Psoas muscle (tissue), 8 donors: Measurements from ENCODE around the gene OCIAD1. TPM values are rescaled to one million over a fixed set of nuclear protein-coding genes. Genes with fewer than 3 reads are reported as not detected.
"Not testable (repeated sequence)": the region's sequence is repeated elsewhere in the genome, so short reads cannot be mapped to it uniquely, and the experiment has no call there.

Source experiments
- ATAC-seq, 4 donors: fragments of 200-7000 bp; cut with Tn5 transposase; one replicate each; pipeline ENCODE4 v1.9.1; 2020; ENCODE audit warnings: moderate library complexity in 3 of 4, mild to moderate bottlenecking in 2 of 4
- DNase-seq, 2 donors: peaks; one replicate each; pipeline ENCODE4 v3.0.0-alpha.2; 2020
- H3K27ac ChIP-seq: fragments of 200-600 bp; one replicate; pipeline ENCODE4 v1.8.0; 2022
- H3K27me3 ChIP-seq, 3 donors: fragments of 200-600 bp in 1 of 3; one replicate each; pipeline versions ENCODE4 v1.6.1 to v1.8.0; 2013 to 2022; ENCODE audit warnings: low read length in 2 of 3, mild to moderate bottlenecking in 2 of 3, moderate library complexity in 1 of 3; ENCODE audit not compliant: insufficient read depth in 3 of 3
- H3K36me3 ChIP-seq, 2 donors: fragments of 200-600 bp in 1 of 2; one replicate each; pipeline versions ENCODE4 v1.6.1 to v1.8.0; 2013 to 2022; ENCODE audit warnings: low read depth in 1 of 2, mild to moderate bottlenecking in 1 of 2, moderate library complexity in 1 of 2; ENCODE audit not compliant: insufficient read depth in 1 of 2
- H3K4me1 ChIP-seq: fragments of 200-600 bp; one replicate; pipeline ENCODE4 v1.8.0; 2022
- H3K4me3 ChIP-seq: fragments of 200-600 bp; one replicate; pipeline ENCODE4 v1.8.0; 2022; ENCODE audit warnings: mild to moderate bottlenecking
- H3K9me3 ChIP-seq: fragments of 200-600 bp; one replicate; pipeline ENCODE4 v1.8.0; 2022
- CTCF ChIP-seq: fragments of 200-600 bp; IDR thresholded peaks from one replicate; pipeline ENCODE4 v1.8.0; 2022; ENCODE audit warnings: antibody characterized with exemption
- WGBS, 3 donors: extraction: QIAGEN DNeasy Blood & Tissue Kit; methylation state at CpG; one replicate each; pipeline versions ENCODE4 v1.1.6 to v1.1.7; 2013; 5-methylcytosine and 5-hydroxymethylcytosine counted together
- intact Hi-C, 2 donors: fragments of 100-400 bp; cut with DNase I; formaldehyde crosslinking; loops; one replicate each; pipeline versions ENCODE4 v1.11.0 to v1.14.2; 2022
- polyA plus RNA-seq, 3 donors: library from polyadenylated mRNA; stranded (reverse); fragments of 200-250 nt; gene quantifications; one replicate each; pipeline ENCODE4 v1.2.3, GENCODE V29; 2013
- total RNA-seq, 4 donors: library from RNA; stranded (reverse); fragmentation: NEBNext Ultra II Directional in 2 of 4; extraction: Animal tissue kit (Norgen Biotek cat#: 25700) in 2 of 4; gene quantifications; one replicate each; pipeline versions ENCODE4 v1.2.1 to v1.2.4, GENCODE V29; 2021 to 2023
- donor health status: healthy with polysubstance abuse.
- donor health status: DM: no; HTN: no; CAD: no; lungs with moderate emphysema.
- donor health status: Bipolar disorder and iron deficiency.
- donor health status: healthy.
- donor health status: DM: yes; HTN: yes; CAD: no.
- donor health status: DM: no; HTN: no; CAD: no.
- donor health status: DM: no; HTN: no; CAD: no.
- donor health status: DM: yes; HTN: yes; CAD: no.

Gene OCIAD1
- total and polyA plus RNA-seq, 7 donors = 106 to 160 (median 121) TPM

- no peak for TF ChIP-seq CTCF
- ATAC-seq (no peak), DNase-seq (no peak)
- intact Hi-C loops = no loop called here
- H3K36me3 ChIP-seq = no peaks in the 10 kb centered on the region
- WGBS, 3 donors = 96 to 100% (median 100%) methylated on average over 1 of the region's 1 CpG
- no peaks in the 10 kb centered on the region for H3K27me3 ChIP-seq
- H3K4me1 ChIP-seq = no peaks in the 10 kb centered on the region
- no peaks in the 10 kb centered on the region for H3K9me3 ChIP-seq
- no peak overlapping the region for H3K27ac ChIP-seq
- no peak overlapping the region for H3K4me3 ChIP-seq
Observed at GRCh38 chr4:48877827-48878535, 47.1 kb downstream of the OCIAD1 start.

- 61 to 67% (median 65%) methylated on average over 9 of the region's 9 CpGs for WGBS, 3 donors
- Histone ChIP-seq H3K9me3 (no peaks in the 10 kb centered on the region), H3K27me3 (no peaks in the 10 kb centered on the region), H3K36me3 (no peaks in the 10 kb centered on the region), H3K4me1 (no peaks in the 10 kb centered on the region), H3K27ac (no peak overlapping the region), H3K4me3 (no peak overlapping the region)
- intact Hi-C loops = no loop called here
- no peak for TF ChIP-seq CTCF
- DNase-seq (no peak), ATAC-seq (no peak)
Observed at GRCh38 chr4:48879561-48880442, 48.9 kb downstream of the OCIAD1 start.

DNA sequence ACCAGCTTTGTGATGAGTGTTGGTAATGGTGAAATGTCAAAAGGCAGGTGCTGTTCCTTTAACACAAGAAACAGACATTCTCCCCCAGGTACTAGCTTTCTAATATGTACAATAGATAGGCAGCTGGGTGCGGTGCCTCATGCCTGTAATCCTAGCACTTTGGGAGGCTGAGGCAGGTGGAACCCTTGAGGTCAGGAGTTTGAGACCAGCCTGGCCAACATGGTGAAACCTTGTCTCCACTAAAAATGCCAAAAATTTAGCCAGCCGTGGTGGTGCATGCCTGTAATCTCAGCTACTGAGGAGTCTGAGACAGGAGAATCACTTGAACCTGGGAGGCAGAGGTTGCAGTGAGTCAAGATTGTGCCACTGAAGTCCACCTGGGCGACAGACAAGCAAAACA is 50.8 kb downstream of the OCIAD1 start:
- H3K27ac ChIP-seq, intact Hi-C loops, H3K36me3 ChIP-seq, DNase-seq, H3K27me3 ChIP-seq, H3K4me3 ChIP-seq, H3K4me1 ChIP-seq, ATAC-seq, H3K9me3 ChIP-seq: not testable (repeated sequence)
- 74 to 75% (median 74%) methylated on average over 3 of the region's 3 CpGs for WGBS, 3 donors

DNA sequence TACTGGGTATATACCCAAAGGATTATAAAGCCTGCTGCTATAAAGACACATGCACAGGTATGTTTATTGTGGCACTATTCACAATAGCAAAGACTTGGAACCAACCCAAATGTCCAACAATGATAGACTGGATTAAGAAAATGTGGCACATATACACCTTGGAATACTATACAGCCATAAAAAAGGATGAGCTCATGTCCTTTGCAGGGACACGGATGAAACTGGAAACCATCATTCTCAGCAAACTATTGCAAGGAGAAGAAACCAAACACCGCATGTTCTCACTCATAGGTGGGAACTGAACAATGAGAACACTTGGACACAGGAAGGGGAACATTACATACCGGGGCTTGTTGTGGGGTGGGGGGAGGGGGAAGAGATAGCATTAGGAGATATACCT is 58.9 kb downstream of the OCIAD1 start:
- ATAC-seq, H3K27ac ChIP-seq, H3K27me3 ChIP-seq, H3K36me3 ChIP-seq, H3K4me3 ChIP-seq, H3K9me3 ChIP-seq, H3K4me1 ChIP-seq, intact Hi-C loops, DNase-seq: not testable (repeated sequence)
- WGBS, 3 donors = 96 to 98% (median 97%) methylated on average over 3 of the region's 3 CpGs

DNA sequence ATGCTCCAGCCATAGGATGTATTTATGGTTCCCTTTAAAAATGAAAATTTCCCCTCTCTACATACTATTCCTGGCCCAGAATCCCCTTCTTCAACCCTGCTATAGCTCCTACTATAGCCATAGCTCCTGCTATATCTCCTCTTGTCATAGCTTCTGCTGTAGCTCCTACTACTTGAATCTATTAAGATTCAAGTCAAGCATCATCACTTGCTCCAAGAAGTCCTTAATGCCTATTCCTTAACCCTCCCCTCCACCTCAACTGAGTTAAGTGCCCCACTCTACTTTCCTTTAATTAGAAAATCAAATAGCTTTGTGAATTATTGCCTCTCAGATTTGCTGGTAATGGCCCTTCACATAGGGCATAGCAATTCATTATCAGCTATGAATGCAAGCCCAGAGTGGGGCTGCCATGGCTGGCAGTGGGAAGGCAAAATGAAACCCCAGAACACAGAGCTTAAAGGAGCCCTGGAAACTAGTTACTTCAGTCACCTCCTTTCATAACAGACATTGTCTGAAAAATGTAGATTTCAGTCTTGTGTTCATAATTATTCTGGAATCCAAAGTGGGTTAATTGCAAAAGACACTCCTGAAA is 60.2 kb downstream of the OCIAD1 start:
- TF ChIP-seq CTCF = no peak
- Histone ChIP-seq H3K27ac (no peak overlapping the region), H3K9me3 (peaks cover 4% of the 10 kb centered on the region), H3K4me3 (no peak overlapping the region), H3K27me3 (no peaks in the 10 kb centered on the region), H3K36me3 (no peaks in the 10 kb centered on the region), H3K4me1 (no peaks in the 10 kb centered on the region)
- DNase-seq = no peak
- intact Hi-C loops = no loop called here
- no peak for ATAC-seq
